Activated CD8-positive, alpha-beta T cell treated with anti-CD3 and anti-CD28 coated beads for 36 hours (primary cell): ENCODE results near the gene ZIC4. TPM values are rescaled to one million over a fixed set of nuclear protein-coding genes. Genes with fewer than 3 reads are reported as not detected.

ENCODE experiments used
- ATAC-seq: fragments of 200-7000 bp; cut with Tn5 transposase; one replicate; pipeline ENCODE4 v1.10.0; 2021; ENCODE audit warnings: mild to moderate bottlenecking, moderate library complexity
- CTCF ChIA-PET: fragments of 350-600 bp; sonication (Branson Sonifier 250); formaldehyde crosslinking; loops from one replicate; lab custom pipeline; 2021; ENCODE audit warnings: antibody characterized with exemption; lab: Charles Lee
- POLR2A ChIA-PET: fragments of 350-600 bp; sonication (Branson Sonifier 250); formaldehyde crosslinking; loops from one replicate; lab custom pipeline; 2021; ENCODE audit warnings: antibody characterized with exemption; lab: Charles Lee
- DNase-seq: peaks from one replicate; pipeline ENCODE4 v3.0.0-alpha.2; 2020
- H3K27ac Mint-ChIP-seq: one replicate; pipeline ENCODE4 v1.8.0; 2021; ENCODE audit warnings: mild to moderate bottlenecking, mixed read lengths
- H3K27me3 Mint-ChIP-seq: one replicate; pipeline ENCODE4 v1.8.0; 2021; ENCODE audit warnings: mixed read lengths
- H3K36me3 Mint-ChIP-seq: one replicate; pipeline ENCODE4 v1.8.0; 2021; ENCODE audit warnings: low read depth, mixed read lengths
- H3K4me1 Mint-ChIP-seq: one replicate; pipeline ENCODE4 v1.8.0; 2021; ENCODE audit warnings: low read depth, mixed read lengths
- H3K4me3 Mint-ChIP-seq: one replicate; pipeline ENCODE4 v1.8.0; 2021; ENCODE audit warnings: mild to moderate bottlenecking, moderate library complexity, mixed read lengths
- H3K9me3 Mint-ChIP-seq: one replicate; pipeline ENCODE4 v1.8.0; 2021; ENCODE audit warnings: mixed read lengths
- intact Hi-C: fragments of 100-400 bp; cut with micrococcal nuclease; formaldehyde crosslinking; loops from one replicate; pipeline ENCODE4 v1.10.0; 2022
- total RNA-seq, 2 experiments: library from RNA; stranded (reverse); gene quantifications; one replicate each; pipeline ENCODE4 v1.2.3, GENCODE V29; 2021
- TF ChIP-seq, protein P1 (sequence below): fragments of 200-600 bp; IDR thresholded peaks from one replicate; pipeline ENCODE4 v1.8.0; 2022; ENCODE audit warnings: antibody characterized with exemption, mild to moderate bottlenecking

ZIC4 gene
- total RNA-seq, 2 experiments from 2014 or later, result not detected

DNA sequence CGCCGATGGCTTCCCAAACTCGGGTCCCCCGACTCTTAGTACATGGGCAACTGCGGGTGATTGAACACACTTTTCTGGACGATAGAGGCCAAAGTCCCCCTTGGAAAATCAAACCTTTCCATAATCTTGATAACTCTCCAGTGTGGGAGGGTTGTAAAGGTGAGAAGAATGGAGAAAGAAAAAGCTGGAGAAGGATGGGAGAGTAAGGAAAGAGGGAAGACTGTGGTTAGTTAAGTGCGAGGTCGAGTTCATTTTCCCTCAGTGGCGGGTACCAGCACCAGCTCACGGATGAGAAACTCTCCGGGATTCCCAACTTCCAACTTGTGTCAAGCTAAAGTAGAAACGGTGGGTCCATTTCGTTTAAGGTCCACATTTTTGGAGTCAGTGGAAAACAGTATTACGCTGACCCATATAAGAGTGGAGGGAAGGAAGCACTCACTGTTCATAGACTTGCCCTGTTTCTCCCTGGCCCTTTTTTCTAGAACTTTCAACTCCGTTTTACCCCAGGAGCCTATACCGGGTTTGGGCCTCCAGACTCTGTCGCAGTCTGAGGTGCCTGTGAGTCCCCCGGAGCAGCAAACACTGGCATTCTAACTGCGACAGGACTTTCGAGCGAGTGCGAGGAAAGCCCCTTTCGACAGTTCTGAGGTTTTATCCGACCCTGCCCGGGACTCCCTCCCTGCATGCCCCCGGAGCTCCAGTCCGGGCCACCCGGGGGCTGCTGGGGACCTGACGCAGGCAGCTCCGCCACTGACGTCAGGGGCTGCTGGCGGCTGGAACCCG, 17.6 kb upstream of the ZIC4 start:
- peaks cover 52% of the 10 kb centered on the region for H3K27me3 Mint-ChIP-seq
- ChIA-PET CTCF (no interaction called here), POLR2A (no interaction called here)
- TF ChIP-seq, protein P1, sequence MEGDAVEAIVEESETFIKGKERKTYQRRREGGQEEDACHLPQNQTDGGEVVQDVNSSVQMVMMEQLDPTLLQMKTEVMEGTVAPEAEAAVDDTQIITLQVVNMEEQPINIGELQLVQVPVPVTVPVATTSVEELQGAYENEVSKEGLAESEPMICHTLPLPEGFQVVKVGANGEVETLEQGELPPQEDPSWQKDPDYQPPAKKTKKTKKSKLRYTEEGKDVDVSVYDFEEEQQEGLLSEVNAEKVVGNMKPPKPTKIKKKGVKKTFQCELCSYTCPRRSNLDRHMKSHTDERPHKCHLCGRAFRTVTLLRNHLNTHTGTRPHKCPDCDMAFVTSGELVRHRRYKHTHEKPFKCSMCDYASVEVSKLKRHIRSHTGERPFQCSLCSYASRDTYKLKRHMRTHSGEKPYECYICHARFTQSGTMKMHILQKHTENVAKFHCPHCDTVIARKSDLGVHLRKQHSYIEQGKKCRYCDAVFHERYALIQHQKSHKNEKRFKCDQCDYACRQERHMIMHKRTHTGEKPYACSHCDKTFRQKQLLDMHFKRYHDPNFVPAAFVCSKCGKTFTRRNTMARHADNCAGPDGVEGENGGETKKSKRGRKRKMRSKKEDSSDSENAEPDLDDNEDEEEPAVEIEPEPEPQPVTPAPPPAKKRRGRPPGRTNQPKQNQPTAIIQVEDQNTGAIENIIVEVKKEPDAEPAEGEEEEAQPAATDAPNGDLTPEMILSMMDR, result no peak
- intact Hi-C loops, result loop anchor here (5.0 kb wide), 1 partner anchor 37 kb away; no protein-coding TSS in a partner anchor
- DNase-seq, result no peak
- H3K27ac Mint-ChIP-seq, result no peak overlapping the region
- H3K4me1 Mint-ChIP-seq, result no peaks in the 10 kb centered on the region
- peaks cover 3% of the 10 kb centered on the region for H3K36me3 Mint-ChIP-seq
- H3K9me3 Mint-ChIP-seq, result peaks cover 4% of the 10 kb centered on the region
- no peak for ATAC-seq
- H3K4me3 Mint-ChIP-seq, result no peak overlapping the region

DNA sequence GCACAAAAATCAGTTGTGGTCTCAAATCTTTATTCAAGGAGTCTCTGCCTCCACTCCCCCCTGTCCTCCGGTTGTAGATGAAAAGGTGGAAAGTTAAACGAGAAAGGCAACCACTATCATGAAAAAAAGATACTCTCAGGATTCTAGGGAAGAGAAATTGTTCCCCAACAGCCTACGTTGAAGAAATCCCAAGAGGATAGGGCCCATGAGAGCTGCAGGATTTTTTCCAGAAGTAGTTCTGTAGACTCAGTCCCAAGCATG, 17.1 kb upstream of the ZIC4 start:
- Mint-ChIP-seq H3K27ac (no peak overlapping the region), H3K4me1 (no peaks in the 10 kb centered on the region), H3K27me3 (peaks cover 57% of the 10 kb centered on the region), H3K36me3 (peaks cover 5% of the 10 kb centered on the region), H3K9me3 (peaks cover 4% of the 10 kb centered on the region), H3K4me3 (no peak overlapping the region)
- no peak for DNase-seq
- ChIA-PET POLR2A (no interaction called here), CTCF (no interaction called here)
- TF ChIP-seq, protein P1, result no peak
- ATAC-seq, result no peak
- intact Hi-C loops, result loop anchor here (5.0 kb wide), 1 partner anchor 36 kb away; no protein-coding TSS in a partner anchor

DNA sequence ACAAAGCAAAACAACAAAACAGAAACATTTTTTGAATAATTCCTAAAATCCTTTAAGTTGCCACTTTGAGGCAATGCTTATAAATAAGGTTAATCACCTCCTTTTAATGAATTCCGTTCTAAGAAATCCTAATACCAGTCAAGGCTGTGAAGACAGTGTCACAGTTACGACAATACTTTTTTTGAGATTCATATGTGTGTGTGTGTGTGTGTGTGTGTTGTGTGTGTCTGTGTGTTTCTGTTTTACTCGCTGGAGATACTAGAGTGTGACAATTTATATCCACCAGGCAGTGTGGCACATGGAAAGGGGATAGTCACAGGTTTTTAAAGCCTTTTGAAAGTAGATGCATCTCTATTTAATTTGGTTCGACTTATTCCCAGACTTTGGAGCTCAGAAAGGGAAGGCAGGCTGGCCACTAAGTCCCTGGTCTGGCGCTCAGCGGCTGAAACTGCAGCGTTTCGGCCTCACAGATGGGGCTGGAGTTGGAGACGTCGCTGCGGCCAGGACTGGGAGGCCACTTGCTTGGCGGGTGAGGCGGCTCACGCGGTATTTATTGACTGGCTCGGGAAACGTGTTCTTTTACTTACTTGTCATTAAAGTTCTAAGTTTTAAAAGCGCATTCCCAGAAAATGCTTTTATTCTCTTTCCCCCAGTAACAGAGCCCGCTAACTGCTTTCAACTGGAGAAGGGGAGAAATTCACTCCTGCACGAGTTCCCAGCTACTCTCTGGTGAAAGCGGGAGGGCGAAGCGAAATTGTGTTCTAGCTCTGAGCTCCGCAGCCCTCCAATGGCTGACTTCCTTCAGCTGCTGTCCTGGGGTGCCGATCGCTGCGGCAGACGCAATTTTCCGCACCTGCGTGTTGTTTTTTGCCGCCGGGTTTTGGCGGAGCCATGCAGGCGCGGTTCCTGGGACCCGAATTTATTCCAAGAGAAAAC, 16.5 kb upstream of the ZIC4 start:
- peaks cover 5% of the 10 kb centered on the region for H3K36me3 Mint-ChIP-seq
- CTCF ChIA-PET, result interaction anchor here (1.3 kb wide), 1 partner anchor 11 kb away, joined by 3 read pairs; no protein-coding TSS in a partner anchor

DNA sequence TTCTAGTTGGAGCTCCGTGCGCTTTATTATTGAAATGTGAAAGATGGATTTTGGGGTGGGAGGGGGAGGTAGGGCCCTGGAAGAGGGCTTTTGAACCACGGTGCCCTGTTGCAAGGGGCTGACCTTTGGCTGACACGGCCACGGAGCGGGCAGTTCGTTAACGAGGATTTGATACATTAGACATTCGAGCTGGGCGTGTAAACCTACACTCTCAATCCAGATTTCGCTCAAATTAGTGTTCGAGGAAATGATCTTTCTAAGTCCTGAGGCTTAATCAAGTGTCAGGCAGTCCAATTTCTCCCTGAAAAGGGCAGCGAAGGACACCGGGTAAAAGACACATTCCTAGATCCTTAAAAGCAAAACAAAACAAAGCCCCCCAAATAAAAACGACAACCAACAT, 15.9 kb upstream of the ZIC4 start:
- H3K27me3 Mint-ChIP-seq, result peaks cover 69% of the 10 kb centered on the region
- H3K27ac Mint-ChIP-seq, result no peak overlapping the region
- no peak overlapping the region for H3K4me3 Mint-ChIP-seq
- peaks cover 4% of the 10 kb centered on the region for H3K9me3 Mint-ChIP-seq
- peaks cover 5% of the 10 kb centered on the region for H3K36me3 Mint-ChIP-seq
- POLR2A ChIA-PET, result no interaction called here
- TF ChIP-seq, protein P1, result no peak
- CTCF ChIA-PET, result interaction anchor here (1.3 kb wide), 1 partner anchor 11 kb away, joined by 3 read pairs; no protein-coding TSS in a partner anchor
- H3K4me1 Mint-ChIP-seq, result no peaks in the 10 kb centered on the region
- DNase-seq (no peak), ATAC-seq (no peak)
- intact Hi-C loops, result loop anchor here (5.0 kb wide), 1 partner anchor 35 kb away; no protein-coding TSS in a partner anchor

More for the DNA sequence above, 16.5 kb upstream of the ZIC4 start:
- intact Hi-C loops, result loop anchor here (5.0 kb wide), 1 partner anchor 36 kb away; no protein-coding TSS in a partner anchor
- TF ChIP-seq, protein P1, result no peak
- H3K4me1 Mint-ChIP-seq, result no peaks in the 10 kb centered on the region
- H3K27ac Mint-ChIP-seq, result no peak overlapping the region
- ATAC-seq, result no peak
- H3K9me3 Mint-ChIP-seq, result peaks cover 4% of the 10 kb centered on the region
- peaks cover 63% of the 10 kb centered on the region for H3K27me3 Mint-ChIP-seq
- POLR2A ChIA-PET, result no interaction called here
- H3K4me3 Mint-ChIP-seq, result no peak overlapping the region
- no peak for DNase-seq
